Epithelial cell of prostate (primary cell): ENCODE data around the gene ATP6V1G3.
"Not testable (repeated sequence)": the region's sequence is repeated elsewhere in the genome, so short reads cannot be mapped to it uniquely, and the experiment has no call there.

Experiments used
- DNase-seq: peaks from one replicate; pipeline ENCODE4 v3.0.0-alpha.2; 2011; ENCODE audit warnings: low read depth, low spot score
- H3K27ac ChIP-seq: fragments of 450-650 bp; 2 replicates; pipeline ENCODE4 v1.5.1; 2017; ENCODE audit warnings: mild to moderate bottlenecking

The ATP6V1G3 gene, protein sequence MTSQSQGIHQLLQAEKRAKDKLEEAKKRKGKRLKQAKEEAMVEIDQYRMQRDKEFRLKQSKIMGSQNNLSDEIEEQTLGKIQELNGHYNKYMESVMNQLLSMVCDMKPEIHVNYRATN

DNA sequence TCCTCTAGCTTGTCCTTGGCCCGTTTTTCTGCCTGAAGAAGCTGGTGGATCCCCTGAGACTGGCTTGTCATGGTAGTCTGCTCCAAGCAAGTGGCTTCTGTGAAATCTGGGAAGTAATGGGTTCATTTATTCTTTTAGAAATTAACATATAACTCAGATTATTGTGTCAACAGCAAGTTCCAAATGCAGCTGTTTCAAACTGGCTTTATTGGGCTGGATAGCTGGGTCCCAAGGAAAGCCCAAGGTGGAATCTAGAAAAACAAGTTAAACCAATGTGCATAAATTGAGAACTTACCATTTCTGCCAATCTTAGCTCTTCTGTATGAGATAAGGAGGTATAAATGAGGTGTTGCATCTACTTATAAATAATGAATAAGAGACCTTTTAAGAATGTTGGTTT lies at the start of gene ATP6V1G3:
TSS of gene ATP6V1G3 (minus strand) at position 101 of the 400 bp plus-strand sequence. CDS start at position 71, 30 bp downstream.
- no peak within 1 kb of the TSS for H3K27ac ChIP-seq

DNA sequence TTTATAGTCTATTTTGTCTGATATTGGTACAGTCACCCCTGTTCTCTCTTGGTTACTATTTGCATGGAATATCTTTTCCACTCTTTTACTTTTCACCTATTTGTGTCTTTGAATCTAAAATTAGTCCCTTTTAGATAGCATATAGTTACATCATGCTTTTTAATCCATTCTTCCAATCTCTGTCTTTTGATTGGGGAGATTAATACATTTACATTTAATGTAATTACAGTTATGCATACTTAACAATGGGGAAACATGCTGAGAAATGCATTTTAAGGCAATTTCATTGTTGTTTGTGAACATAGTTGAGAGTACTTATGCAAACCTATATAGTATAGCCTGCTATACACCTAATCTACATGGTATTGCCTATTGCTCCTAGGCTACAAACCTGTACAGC lies 48.4 kb upstream of the ATP6V1G3 start:
- no peak for DNase-seq

More for the DNA sequence above, at the start of gene ATP6V1G3:
- DNase-seq: no peak

DNA sequence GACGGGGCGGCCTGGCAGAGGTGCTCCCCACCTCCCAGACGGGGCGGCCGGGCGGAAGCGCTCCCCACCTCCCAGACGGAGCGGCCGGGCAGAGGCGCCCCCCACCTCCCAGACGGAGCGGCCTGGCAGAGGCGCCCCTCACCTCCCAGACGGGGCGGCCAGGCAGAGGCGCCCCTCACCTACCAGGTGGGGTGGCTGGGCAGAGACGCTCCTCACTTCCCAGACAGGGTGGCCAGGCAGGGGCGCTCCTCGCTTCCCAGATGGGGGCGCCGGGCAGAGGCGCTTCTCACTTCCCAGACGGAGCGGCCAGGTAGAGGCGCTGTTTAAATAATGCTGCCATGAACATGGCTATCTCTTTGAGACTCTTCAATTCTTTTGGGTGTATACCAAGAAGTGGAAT lies 43.7 kb upstream of the ATP6V1G3 start:
- no peak overlapping the region for H3K27ac ChIP-seq
- no peak for DNase-seq

More for the DNA sequence above, 48.4 kb upstream of the ATP6V1G3 start:
- H3K27ac ChIP-seq: no peak overlapping the region

DNA sequence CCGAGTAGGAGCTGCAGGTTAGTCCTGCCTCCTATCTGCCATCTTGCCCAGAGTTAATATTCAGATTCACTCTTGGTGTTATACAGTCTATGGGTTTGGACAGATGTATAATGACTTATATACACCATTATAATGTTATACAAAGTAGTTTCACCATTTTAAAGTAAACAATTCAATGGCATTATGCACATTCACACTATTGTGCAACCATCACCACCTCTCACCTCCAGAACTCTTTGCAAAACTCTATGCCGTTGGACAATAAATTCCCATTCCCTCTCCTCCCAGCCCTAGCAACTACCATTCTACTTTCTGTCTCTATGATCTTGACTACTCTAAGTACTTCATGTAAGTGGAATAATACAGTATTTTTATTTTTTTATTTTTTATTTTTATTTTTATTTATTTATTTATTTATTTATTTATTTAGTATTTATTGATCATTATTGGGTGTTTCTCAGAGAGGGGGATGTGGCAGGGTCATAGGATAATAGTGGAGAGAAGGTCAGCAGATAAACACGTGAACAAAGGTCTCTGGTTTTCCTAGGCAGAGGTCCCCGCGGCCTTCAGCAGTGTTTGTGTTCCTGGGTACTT lies 42.8 kb upstream of the ATP6V1G3 start:
- not testable (repeated sequence) for H3K27ac ChIP-seq, DNase-seq

DNA sequence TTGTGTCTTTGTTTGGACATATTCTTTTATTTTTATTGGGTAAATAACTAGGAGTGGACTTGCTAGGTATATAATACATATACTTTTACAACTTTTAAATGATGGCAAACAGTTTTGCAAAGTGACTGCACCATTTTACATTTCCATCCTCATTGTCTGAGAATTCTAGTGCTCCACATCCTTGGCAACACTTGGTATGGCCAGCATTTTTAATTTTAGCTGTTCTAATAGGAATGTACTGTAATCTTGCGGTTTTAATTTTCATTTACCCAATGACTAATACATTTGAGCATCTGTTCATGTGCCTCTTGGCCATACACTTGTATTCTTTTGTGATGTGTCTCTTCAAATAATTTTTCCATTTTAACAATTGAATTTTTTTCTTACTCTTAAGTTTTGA lies 37.0 kb upstream of the ATP6V1G3 start:
- peak; percentile 10 for DNase-seq
- H3K27ac ChIP-seq: no peak overlapping the region

DNA sequence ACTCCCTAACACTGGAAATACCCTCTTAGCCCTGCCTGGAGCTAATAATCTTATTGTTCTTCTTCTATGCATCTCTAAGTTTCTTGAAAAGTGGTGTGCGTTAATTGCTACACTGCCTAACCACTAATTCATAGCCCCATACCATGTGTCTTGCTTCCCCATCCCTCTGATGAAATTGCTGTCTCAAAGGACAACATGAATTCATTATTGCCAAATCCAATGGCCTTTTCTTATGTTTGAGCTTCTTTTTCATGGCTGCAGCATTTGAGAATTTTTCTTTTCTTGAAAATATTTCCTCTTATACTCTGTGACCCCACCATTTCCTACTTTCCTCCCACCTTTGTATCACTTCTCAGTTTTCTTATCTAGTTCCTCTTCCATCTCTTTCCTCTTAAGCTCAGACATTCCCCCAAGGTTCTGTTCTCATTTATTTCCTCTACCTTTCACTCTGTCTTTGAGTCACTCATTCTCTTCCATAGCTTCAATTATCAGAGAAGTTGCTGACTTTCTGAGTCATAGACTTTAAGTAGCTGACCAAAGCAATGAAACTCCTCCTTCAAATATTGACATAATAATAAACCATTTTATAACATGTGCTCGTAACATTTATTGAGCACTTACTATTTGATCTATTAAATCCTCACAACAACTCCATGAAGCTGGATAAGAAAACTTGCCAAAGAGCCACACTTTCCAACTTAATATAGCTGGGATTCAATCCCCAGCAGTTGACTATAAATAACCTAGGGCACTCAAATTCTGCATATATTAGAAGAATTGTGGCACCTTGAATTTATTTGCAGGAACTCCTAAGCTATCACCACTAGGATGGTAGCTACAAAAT lies 35.5 kb upstream of the ATP6V1G3 start:
- DNase-seq: peak; percentile 5
- no peak overlapping the region for H3K27ac ChIP-seq

DNA sequence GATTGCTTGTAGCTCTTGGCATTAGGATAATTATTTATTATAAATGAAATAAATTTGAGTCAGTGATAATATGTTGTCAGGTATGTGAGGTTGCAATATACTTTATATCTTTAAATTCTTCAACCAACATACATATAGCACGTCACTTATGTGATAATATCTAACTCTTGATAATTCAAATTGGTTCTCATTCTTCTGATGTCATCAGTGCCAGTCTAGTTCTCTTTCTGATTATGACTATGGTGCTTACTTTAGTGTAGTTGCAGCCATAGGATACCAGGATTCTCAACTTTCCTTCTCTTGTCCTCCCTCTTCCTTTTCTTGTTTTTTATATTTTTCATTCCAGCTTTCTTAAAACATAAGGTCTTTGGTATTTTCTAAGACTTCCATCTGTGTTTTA lies 34.8 kb upstream of the ATP6V1G3 start:
- no peak for DNase-seq
- no peak overlapping the region for H3K27ac ChIP-seq

DNA sequence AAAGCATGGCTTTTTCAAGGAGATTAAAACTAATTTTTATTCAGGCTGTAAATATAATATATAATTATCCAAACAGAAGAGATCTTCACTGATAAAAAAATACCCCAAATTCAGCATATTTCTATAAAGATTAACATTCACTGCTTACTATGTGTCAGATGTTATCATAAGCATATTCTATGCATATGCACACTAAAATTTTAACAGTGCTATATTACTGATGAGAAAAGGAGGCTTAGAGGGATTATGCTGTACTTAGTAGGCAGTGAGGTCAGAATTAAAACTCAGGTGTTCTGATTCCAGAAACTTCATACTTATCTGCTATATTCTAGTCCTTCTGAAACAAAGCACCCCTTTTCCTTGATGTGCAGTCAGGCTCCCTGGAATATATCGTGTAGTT lies 33.8 kb upstream of the ATP6V1G3 start:
- DNase-seq: no peak
- H3K27ac ChIP-seq: no peak overlapping the region

DNA sequence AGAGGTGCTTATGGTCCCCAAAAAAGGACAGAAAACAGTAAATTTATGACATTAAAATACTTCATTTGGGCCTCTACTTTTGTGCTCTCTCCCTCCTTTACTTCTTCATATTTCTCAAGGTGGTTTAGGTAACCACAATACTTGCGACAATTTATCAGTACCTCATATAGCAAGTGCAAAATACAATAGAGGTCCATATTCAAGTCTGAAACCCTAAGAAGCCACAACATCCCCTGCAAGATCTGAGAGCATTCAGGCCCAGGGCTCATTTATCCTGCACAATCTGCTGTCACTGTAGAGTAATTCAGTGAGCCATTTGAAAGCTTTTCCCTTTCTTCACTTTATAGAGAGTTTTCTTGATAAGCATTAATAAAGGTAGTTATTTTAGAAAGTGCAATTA lies 24.2 kb upstream of the ATP6V1G3 start:
- no peak for DNase-seq
- H3K27ac ChIP-seq: no peak overlapping the region

DNA sequence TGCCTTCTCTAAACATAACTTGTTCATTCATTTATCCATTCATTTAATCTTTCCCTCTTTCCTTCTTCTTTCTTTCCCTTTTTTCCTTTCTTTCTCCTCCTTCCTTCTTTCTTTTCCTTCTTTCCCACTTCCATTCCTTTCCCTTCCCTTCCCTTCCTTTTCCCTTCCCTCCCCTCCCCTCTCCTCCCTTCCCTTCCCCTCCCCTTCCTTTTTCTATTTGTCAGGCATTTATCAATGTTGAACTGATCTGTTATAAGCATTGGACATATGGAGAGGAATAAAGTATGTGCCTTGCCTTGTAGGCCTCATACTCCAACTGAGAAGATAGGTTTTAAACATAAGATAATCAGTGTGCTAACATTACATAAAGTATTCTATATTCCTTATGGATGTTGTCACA lies 23.7 kb upstream of the ATP6V1G3 start:
- H3K27ac ChIP-seq: no peak overlapping the region

DNA sequence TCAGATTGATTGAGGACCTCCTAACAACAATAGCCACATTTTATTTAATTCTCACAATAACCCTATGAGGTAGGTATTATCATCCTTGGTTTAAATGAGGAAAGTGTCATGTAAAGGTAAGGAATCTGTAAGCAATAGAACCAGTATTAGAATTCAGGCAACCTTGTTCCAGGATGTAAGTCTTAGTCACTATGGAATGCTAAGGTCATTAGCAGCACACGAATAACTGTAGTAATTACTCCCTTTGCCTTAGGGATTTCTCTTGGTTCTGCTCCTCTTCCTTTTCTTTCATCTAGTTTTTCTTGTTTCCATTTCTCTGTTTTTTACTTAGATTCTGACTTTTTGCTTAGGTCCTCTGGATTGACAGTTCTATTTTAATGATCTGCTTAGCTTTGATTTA lies 23.1 kb upstream of the ATP6V1G3 start:
- H3K27ac ChIP-seq: no peak overlapping the region
- DNase-seq: no peak

More for the DNA sequence above, 23.7 kb upstream of the ATP6V1G3 start:
- DNase-seq: no peak

DNA sequence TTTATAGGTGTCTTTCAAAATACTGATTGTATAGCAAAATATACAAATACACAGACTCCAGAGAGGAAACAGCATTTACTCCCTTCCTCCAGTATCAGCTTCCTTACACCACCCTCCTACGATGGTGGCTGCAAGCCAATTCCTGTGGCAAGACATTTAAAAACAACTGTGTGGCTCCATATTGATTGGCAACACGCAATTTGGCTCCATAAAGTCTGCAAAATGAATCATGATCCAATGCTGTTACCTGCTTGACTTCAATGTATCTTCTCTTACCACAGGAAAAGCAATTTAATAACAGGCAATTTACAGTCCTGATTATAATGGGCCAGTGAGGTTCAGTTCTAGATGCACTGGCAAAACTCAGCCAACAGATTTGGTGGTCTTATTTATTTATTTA lies 19.7 kb upstream of the ATP6V1G3 start:
- H3K27ac ChIP-seq: no peak overlapping the region
- DNase-seq: no peak

DNA sequence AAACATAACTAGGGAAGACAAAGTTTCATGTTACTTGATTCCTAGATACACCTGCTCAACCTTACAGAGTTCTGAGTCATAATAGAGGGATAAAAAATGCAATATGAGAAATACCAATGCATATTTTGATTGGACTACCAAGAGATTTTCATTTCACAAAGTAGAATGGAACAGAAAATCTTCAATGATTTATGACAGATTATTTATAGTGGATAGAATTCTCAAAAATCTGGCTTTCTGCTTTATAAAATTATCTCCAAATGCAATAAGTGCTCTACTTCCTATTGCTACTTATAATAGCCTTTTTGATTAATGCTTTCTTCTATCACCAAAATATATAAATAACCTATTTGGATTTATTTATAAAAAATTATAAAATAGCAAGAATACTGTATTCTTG lies 18.9 kb upstream of the ATP6V1G3 start:
- no peak for DNase-seq
- no peak overlapping the region for H3K27ac ChIP-seq

DNA sequence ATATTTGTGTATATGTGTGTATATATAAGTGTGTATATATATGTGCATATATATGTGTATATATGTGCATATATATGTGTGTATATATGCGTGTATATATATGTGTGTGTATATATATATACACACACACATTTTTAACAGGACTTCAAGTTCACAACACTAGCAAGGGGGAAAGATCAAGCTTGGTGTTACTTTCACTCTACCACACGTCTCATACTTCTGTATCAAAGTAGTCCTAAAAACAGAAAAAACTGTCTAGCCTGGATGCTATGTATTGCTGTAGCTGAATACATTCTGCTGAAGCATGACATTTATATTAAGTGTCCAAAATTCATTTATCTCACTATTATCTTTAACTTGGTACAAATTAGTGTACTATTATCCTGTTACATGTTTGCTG lies 17.9 kb upstream of the ATP6V1G3 start:
- DNase-seq: no peak
- no peak overlapping the region for H3K27ac ChIP-seq

DNA sequence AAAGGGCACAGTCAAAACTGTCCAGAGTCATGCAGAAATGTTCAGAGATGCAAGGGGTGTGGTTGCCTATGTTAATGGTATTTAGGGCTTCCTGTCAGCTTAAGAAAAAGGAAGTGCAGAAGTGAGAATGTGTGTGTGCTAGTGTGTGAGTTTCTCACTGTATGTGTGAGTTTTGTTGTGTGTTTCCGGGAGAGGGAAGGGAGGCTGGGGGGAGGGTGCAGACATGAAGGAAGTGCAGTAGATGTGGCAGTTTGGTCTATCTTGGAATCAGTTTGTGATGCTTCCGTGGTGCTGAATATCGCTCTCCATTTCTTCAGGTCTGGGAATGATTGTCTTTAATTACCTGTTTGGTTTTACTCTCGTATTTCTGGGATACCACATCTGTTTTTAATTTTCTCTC lies 16.5 kb upstream of the ATP6V1G3 start:
- H3K27ac ChIP-seq: no peak overlapping the region
- no peak for DNase-seq

DNA sequence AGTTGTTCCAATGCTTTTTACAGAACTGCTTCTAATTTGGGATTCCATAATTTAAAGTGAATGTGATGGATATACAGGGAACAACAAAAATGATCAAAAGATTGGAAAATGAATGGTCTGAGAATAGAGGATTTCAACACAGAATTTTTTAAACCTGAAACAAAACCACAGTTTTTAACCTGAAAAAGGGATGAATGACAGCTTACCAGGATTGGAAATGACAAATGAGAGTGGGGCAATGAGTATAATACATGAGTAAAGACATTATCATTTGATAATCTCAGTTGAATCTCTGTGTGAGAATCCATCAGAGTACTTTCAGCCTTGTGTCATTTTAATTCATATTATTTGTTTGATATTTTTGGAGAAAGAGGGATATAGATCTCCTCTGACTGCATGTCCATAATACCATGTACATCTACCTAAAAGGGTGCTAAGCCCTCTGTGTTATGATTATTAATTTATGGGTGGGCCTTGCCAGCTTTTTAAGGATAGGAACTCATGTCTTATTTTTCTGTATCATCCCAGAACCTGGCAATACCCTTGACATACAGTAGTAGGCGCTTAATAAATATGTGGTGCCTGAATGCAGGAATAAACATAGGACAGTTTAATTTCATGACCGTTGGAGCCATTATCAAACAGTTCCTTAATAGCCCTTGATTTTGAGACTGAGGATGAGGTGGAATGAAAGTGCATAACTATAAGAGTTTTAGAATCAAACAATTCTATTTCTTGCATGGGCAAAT lies 12.4 kb upstream of the ATP6V1G3 start:
- no peak for DNase-seq
- H3K27ac ChIP-seq: no peak overlapping the region

DNA sequence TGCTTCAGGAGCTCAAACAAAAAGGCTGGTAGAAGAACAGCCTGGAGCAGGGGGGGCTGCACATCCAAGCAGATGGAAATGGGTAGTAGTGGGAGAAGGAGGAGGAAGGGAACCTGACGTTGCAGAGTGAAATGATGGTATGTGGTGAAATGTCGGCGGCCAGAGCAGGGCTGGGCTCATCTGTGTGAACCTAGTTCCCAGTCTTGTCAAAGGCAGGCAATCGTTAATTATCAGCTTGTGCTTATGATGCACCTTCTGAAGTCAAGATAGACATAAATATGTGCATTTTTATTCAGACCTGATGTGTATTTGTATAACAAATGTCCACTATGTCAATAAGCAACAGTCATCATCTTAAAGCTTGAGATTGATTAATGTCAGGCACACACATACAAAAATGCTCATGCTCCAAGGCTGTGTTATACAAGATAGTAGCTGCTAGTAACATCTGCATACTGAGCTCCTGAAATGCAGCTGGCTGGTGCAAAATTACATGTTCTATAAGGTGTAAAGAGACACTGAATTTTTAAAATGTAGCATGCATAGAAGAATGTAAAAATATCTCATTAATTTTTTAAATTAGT lies 10.6 kb upstream of the ATP6V1G3 start:
- no peak for DNase-seq
- H3K27ac ChIP-seq: no peak overlapping the region

DNA sequence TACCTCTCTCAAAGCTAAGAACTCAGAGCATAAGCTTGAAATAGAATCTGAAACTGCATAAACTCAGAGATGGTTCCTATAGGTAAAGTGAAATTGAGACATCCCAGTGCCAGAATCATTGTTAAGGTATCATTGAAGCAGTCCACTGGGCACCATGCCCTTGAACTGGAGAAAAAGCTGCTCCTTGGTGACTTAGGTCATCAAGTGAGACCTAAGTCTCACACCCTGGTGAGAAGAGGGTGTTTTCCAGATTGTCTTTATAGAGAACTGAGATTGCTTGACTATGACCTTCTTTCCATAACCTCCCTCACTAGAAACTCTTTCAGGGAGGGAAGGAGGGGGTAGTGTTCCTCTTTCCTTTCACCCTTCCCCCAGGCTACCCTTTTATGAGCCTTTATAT lies 9.4 kb upstream of the ATP6V1G3 start:
- no peak overlapping the region for H3K27ac ChIP-seq
- DNase-seq: no peak

DNA sequence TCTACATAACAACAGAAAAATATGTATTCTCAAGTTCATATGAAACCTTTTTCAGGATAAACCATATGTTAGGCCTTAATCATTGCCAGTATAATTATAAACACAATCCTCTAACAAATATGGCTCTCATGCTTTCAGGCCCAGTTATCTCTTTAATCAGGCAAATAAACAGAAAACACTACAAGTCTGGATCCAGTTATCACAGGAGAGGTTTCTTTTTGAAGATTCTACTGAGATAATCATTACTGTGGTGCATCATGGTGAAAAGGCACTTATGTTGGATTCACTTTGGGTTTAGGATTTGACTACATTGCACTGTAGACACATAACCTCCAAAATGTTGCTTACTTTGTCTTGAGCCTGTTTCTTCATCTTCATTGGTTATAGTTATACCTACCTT lies 8.4 kb upstream of the ATP6V1G3 start:
- no peak for DNase-seq

DNA sequence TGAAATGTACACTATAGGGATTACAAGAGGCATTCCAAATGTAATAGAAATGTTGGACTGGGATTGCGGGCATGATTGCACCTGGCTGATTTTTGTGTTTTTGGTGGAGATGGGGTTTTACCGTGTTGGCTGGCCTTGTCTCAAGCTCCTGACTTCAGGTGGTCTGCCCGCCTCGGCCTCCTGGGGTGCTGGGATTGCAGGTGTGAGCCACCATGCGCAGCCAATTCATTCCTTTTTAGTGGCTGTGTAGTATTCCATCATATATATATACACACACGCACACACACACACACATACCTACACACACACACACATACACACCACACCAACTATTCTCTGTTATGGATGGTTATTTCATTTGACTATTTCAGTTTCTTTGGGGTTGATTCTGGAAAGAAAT lies 4.7 kb upstream of the ATP6V1G3 start:
- no peak for DNase-seq

More for the DNA sequence above, 8.4 kb upstream of the ATP6V1G3 start:
- no peak overlapping the region for H3K27ac ChIP-seq

More for the DNA sequence above, 4.7 kb upstream of the ATP6V1G3 start:
- no peak overlapping the region for H3K27ac ChIP-seq
